Measurements from ENCODE around the gene CPO.
A peak's percentile ranks its signal among the peaks of the same experiment; 100 is the strongest.

CPO gene

GRCh38 chr2:206974551-206974950 is 35.2 kb downstream of the CPO start:
- no peak for DNase-seq

- peak; percentile 35 for DNase-seq
These were observed 39.4 kb downstream of the CPO start for GRCh38 chr2:206978746-206979145.

- no peak for DNase-seq
These were observed 40.0 kb downstream of the CPO start for GRCh38 chr2:206979365-206979764.

GRCh38 chr2:206979922-206980321 is 40.6 kb downstream of the CPO start:
- no peak for DNase-seq

GRCh38 chr2:206980413-206980812 is 41.1 kb downstream of the CPO start:
- DNase-seq = no peak

GRCh38 chr2:206981086-206981674 is 41.9 kb downstream of the CPO start:
- no peak for DNase-seq

GRCh38 chr2:206981739-206982340 is 42.5 kb downstream of the CPO start:
- DNase-seq = peak; percentile 81

GRCh38 chr2:206982360-206982955 is 43.1 kb downstream of the CPO start:
- no peak for DNase-seq

- no peak for DNase-seq
These were observed 44.0 kb downstream of the CPO start for GRCh38 chr2:206983161-206983859.

- peak; percentile 11 for DNase-seq
These were observed 44.9 kb downstream of the CPO start for GRCh38 chr2:206984206-206984605.

- DNase-seq = no peak
These were observed 47.6 kb downstream of the CPO start for GRCh38 chr2:206986943-206987342.

GRCh38 chr2:206987810-206988209 is 48.5 kb downstream of the CPO start:
- DNase-seq = no peak

GRCh38 chr2:206988884-206989283 is 49.6 kb downstream of the CPO start:
- no peak for DNase-seq

- DNase-seq = peak; percentile 30
These were observed 50.0 kb downstream of the CPO start for GRCh38 chr2:206989311-206989710.

GRCh38 chr2:206990360-206990759 is 51.0 kb downstream of the CPO start:
- no peak for DNase-seq

- no peak for DNase-seq
These were observed 51.8 kb downstream of the CPO start for GRCh38 chr2:206991070-206991469.

GRCh38 chr2:206993396-206993911 is 54.1 kb downstream of the CPO start:
- no peak for DNase-seq

- DNase-seq = no peak
These were observed 54.6 kb downstream of the CPO start for GRCh38 chr2:206993964-206994363.

- DNase-seq = no peak
These were observed 57.3 kb downstream of the CPO start for GRCh38 chr2:206996556-206997065.

GRCh38 chr2:207008105-207008990 is 69.0 kb downstream of the CPO start:
- peak; percentile 65 for DNase-seq

- peak; percentile 23 for DNase-seq
These were observed 73.1 kb downstream of the CPO start for GRCh38 chr2:207012461-207012860.

GRCh38 chr2:207014424-207014823 is 75.1 kb downstream of the CPO start:
- no peak for DNase-seq
